Measurements from ENCODE around the gene BRD4.
A peak's percentile ranks its signal among the peaks of the same experiment; 100 is the strongest.

The BRD4 gene

GRCh38 chr19:15248648-15249527 lies 83.5 kb downstream of the BRD4 start:
- DNase-seq (ENCODE audit: low read depth): peak; percentile 99

GRCh38 chr19:15248106-15248505 lies 84.2 kb downstream of the BRD4 start:
- peak; percentile 88 for DNase-seq (ENCODE audit: low read depth)

- DNase-seq (ENCODE audit: low read depth): no peak
These were observed 85.0 kb downstream of the BRD4 start for GRCh38 chr19:15247107-15248014.

- no peak for DNase-seq (ENCODE audit: low read depth)
These were observed 86.2 kb downstream of the BRD4 start for GRCh38 chr19:15246198-15246481.

GRCh38 chr19:15245370-15246197 lies 86.8 kb downstream of the BRD4 start:
- DNase-seq (ENCODE audit: low read depth): no peak

- DNase-seq (ENCODE audit: low read depth): no peak
These were observed 87.5 kb downstream of the BRD4 start for GRCh38 chr19:15244808-15245207.

- DNase-seq (ENCODE audit: low read depth): no peak
These were observed 88.1 kb downstream of the BRD4 start for GRCh38 chr19:15244106-15244803.

- DNase-seq (ENCODE audit: low read depth): no peak
These were observed 88.9 kb downstream of the BRD4 start for GRCh38 chr19:15243236-15243957.

GRCh38 chr19:15241259-15241910 lies 91.0 kb downstream of the BRD4 start:
- no peak for DNase-seq (ENCODE audit: low read depth)

- no peak for DNase-seq (ENCODE audit: low read depth)
These were observed 91.8 kb downstream of the BRD4 start for GRCh38 chr19:15240515-15240914.

GRCh38 chr19:15239337-15239949 lies 92.9 kb downstream of the BRD4 start:
- DNase-seq (ENCODE audit: low read depth): no peak

- no peak for DNase-seq (ENCODE audit: low read depth)
These were observed 93.6 kb downstream of the BRD4 start for GRCh38 chr19:15238639-15239155.

- no peak for DNase-seq (ENCODE audit: low read depth)
These were observed 94.3 kb downstream of the BRD4 start for GRCh38 chr19:15237759-15238638.

- DNase-seq (ENCODE audit: low read depth): no peak
These were observed 95.5 kb downstream of the BRD4 start for GRCh38 chr19:15236886-15237285.

- DNase-seq (ENCODE audit: low read depth): no peak
These were observed 96.6 kb downstream of the BRD4 start for GRCh38 chr19:15235781-15236180.

- DNase-seq (ENCODE audit: low read depth): peak; percentile 22
These were observed 97.8 kb downstream of the BRD4 start for GRCh38 chr19:15234431-15235130.

GRCh38 chr19:15231271-15231670 lies 101.1 kb downstream of the BRD4 start:
- no peak for DNase-seq (ENCODE audit: low read depth)

- no peak for DNase-seq (ENCODE audit: low read depth)
These were observed 105.1 kb downstream of the BRD4 start for GRCh38 chr19:15227261-15227660.

Data from EH (cell line).